Activated T-cell treated with anti-CD3 and anti-CD28 coated beads, Interleukin-2, amount 50 U/mL, for 24 hours (primary cell): ENCODE measurements around the gene PCMTD2.
A peak's percentile ranks its signal among the peaks of the same experiment; 100 is the strongest.
"Not testable (repeated sequence)": the region's sequence is repeated elsewhere in the genome, so short reads cannot be mapped to it uniquely, and the experiment has no call there.

Experiments
- DNase-seq: peaks from one replicate; pipeline ENCODE4 v3.0.0-alpha.2; 2020
- H3K27ac Mint-ChIP-seq: 2 replicates; pipeline ENCODE4 v1.8.0; 2020; ENCODE audit warnings: mild to moderate bottlenecking, mixed read lengths
- H3K27me3 Mint-ChIP-seq: 2 replicates; pipeline ENCODE4 v1.8.0; 2020; ENCODE audit warnings: mixed read lengths
- H3K36me3 Mint-ChIP-seq: 2 replicates; pipeline ENCODE4 v1.8.0; 2020; ENCODE audit warnings: low read depth, mixed read lengths
- H3K4me1 Mint-ChIP-seq: 2 replicates; pipeline ENCODE4 v1.8.0; 2020; ENCODE audit warnings: low read depth, mixed read lengths
- H3K4me3 Mint-ChIP-seq: 2 replicates; pipeline ENCODE4 v1.8.0; 2020; ENCODE audit warnings: mild to moderate bottlenecking, moderate library complexity, mixed read lengths
- H3K9me3 Mint-ChIP-seq: 2 replicates; pipeline ENCODE4 v1.8.0; 2020; ENCODE audit warnings: mixed read lengths

PCMTD2 gene

DNA sequence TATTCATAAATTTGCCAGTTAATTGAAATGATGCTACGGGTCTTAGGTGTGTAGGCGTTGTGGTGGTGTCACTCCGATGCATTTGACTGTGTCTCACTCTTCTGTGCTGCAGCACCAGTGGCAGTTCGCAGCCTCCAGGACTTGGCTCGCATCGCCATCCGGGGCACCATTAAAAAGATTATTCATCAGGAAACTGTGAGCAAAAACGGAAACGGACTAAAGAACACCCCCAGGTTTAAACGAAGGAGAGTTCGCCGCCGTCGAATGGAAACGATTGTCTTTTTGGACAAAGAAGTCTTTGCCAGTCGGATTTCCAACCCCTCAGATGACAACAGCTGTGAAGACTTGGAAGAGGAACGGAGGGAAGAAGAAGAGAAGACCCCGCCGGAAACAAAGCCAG is 17.6 kb downstream of the PCMTD2 start:
- Mint-ChIP-seq H3K4me3 (no peak overlapping the region), H3K4me1 (peaks cover 6% of the 10 kb centered on the region), H3K36me3 (peaks cover 65% of the 10 kb centered on the region), H3K9me3 (no peaks in the 10 kb centered on the region), H3K27ac (no peak overlapping the region), H3K27me3 (no peaks in the 10 kb centered on the region)
- no peak for DNase-seq

DNA sequence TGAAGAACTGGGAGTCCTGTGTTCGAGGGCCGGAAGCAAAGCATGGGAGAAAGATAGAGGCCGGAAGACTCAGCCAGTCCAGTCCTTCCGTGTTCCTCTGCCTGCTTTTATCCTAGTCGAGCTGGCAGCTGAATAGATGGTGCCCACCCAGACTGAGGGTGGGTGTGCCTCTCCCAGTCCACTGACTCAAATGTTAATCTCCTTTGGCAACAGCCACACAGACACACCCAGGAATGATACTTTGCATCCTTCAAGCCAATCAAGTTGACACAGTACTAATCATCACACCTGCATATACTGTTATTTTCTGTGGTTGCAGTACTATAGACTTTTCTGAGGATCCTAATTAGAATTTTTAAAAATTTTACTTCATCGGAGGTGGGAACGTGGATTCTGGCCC is 21.3 kb downstream of the PCMTD2 start:
- Mint-ChIP-seq H3K27ac (no peak overlapping the region), H3K9me3 (no peaks in the 10 kb centered on the region), H3K4me1 (peaks cover 5% of the 10 kb centered on the region), H3K36me3 (peaks cover 41% of the 10 kb centered on the region), H3K4me3 (no peak overlapping the region), H3K27me3 (no peaks in the 10 kb centered on the region)
- DNase-seq, result no peak

DNA sequence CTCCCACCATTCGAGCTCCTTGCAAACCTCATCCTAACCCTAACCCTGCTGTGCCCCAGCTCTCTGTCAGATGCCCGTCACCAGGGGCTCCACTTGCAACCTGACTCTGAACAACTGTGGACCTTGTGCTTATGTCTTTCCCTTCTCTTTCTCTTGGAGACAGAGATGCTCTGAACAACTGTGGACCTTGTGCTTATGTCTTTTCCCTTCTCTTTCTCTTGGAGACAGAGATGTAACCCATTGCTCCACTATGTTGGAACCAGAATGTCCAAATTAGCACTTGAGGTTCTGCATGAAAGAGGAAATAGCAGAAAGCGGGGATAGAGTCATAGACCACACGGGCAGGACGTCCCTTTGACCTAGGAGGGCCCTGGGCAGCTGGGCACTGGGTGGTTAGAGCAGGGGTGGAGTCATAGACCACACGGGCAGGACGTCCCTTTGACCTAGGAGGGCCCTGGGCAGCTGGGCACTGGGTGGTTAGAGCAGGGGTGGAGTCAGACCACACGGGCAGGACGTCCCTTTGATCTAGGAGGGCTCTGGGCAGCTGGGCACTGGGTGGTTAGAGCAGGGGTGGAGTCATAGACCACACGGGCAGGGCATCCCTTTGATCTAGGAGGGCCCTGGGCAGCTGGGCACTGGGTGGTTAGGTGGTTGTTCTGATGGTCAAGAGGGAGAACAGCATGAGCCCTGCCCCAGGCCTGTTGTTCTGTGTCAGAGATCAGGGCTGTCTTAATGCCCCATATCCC is 22.2 kb downstream of the PCMTD2 start:
- Mint-ChIP-seq H3K36me3 (peaks cover 36% of the 10 kb centered on the region), H3K27ac (no peak overlapping the region), H3K9me3 (no peaks in the 10 kb centered on the region), H3K4me3 (no peak overlapping the region), H3K4me1 (peaks cover 5% of the 10 kb centered on the region), H3K27me3 (no peaks in the 10 kb centered on the region)
- DNase-seq, result no peak

DNA sequence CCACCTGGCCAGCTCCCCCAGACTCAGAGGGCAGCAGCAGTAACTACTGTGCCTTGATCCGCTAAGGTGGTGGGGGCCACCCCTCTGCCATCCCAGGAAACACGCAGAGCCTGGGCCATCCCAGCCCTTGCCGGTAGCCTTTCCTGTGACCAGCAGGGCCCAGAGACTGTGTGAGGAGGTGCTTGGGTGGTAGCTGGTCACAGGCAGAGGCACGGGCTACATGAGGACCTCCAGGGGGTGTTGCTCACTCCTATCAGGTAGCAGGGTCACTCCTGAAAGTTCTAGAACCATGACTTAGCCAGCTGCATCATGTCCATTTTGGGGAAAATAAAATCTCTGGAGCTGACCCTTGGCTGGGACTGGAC is 22.8 kb downstream of the PCMTD2 start:
- Mint-ChIP-seq H3K27ac (no peak overlapping the region), H3K4me3 (no peak overlapping the region), H3K27me3 (no peaks in the 10 kb centered on the region), H3K9me3 (no peaks in the 10 kb centered on the region), H3K4me1 (peaks cover 5% of the 10 kb centered on the region), H3K36me3 (peaks cover 30% of the 10 kb centered on the region)
- no peak for DNase-seq

DNA sequence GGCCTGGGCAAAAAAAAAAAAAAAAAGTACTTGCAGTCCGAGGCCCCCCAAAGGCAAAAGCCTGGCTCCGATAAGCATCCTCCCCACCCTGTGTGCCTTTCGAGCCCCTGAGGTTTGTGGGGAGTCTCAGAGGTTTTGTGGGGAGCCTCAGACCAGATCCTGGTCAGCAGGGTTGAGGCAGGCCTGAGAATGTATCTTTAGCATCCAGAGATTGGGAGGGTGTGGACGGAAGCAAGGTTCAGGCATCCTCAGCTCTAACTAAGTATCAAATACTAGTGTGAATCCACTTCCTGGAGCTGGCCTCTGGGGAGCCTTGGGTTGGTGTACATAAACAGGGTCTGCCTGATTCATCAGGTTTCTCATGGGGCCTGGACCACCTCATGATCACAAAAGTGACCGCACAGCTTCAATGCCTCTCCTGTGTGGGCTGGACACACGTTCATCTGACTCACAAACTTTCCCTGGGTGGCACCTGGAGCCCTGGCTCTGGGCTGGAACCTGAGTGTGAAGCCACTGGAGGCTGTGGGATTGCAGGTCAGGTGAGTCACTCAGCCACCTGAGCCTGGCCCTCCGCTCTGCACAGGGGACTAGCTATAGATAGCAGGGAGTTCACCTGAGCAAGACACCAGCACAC is 24.4 kb downstream of the PCMTD2 start:
- DNase-seq, result no peak
- Mint-ChIP-seq H3K27ac (no peak overlapping the region), H3K4me1 (peaks cover 4% of the 10 kb centered on the region), H3K9me3 (no peaks in the 10 kb centered on the region), H3K4me3 (no peak overlapping the region), H3K27me3 (no peaks in the 10 kb centered on the region), H3K36me3 (peaks cover 16% of the 10 kb centered on the region)

DNA sequence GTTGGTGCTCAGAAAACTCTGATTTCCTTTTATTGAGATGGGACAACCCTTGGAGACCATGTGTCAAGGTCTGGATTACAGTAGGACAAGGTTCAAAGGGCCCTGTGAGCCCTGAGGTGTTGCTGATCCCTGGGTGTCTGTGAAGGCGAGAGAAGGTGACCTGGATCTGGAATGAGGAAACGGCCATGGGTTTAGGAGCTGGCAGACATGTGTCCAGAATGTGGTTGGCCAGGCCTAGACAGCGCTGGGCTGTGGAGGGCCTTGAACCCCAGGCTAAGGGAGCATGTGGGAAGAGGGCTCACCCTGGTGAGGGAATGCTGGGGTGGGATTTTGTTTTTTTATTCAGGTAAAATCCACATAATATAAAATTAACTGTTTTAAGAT is 24.9 kb downstream of the PCMTD2 start:
- no peaks in the 10 kb centered on the region for H3K27me3 Mint-ChIP-seq
- H3K4me1 Mint-ChIP-seq, result peaks cover 2% of the 10 kb centered on the region
- no peaks in the 10 kb centered on the region for H3K9me3 Mint-ChIP-seq
- no peak overlapping the region for H3K27ac Mint-ChIP-seq
- peaks cover 13% of the 10 kb centered on the region for H3K36me3 Mint-ChIP-seq
- H3K4me3 Mint-ChIP-seq, result no peak overlapping the region
- no peak for DNase-seq

DNA sequence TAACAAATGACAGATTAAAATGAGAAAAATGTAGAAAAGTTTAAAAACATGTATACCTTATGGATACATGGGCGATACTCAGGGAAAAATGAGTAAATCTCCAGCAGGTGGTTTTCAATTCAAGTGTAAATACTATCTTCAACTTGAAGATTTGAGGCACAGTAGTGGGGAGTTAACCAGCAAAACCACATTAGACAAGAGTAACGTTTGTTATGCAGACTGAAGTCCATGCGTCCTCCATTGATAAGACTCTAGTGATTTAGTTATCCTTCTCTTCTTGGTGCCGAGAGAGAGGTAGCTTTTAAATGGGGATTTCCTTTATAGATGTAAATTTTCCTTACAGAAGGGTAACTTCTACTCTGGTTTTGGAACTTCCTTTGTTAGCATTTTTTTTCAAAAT is 28.1 kb downstream of the PCMTD2 start:
- Mint-ChIP-seq H3K27ac (no peak overlapping the region), H3K4me1 (peaks cover 2% of the 10 kb centered on the region), H3K36me3 (no peaks in the 10 kb centered on the region), H3K27me3 (no peaks in the 10 kb centered on the region), H3K4me3 (no peak overlapping the region), H3K9me3 (no peaks in the 10 kb centered on the region)
- DNase-seq, result no peak

DNA sequence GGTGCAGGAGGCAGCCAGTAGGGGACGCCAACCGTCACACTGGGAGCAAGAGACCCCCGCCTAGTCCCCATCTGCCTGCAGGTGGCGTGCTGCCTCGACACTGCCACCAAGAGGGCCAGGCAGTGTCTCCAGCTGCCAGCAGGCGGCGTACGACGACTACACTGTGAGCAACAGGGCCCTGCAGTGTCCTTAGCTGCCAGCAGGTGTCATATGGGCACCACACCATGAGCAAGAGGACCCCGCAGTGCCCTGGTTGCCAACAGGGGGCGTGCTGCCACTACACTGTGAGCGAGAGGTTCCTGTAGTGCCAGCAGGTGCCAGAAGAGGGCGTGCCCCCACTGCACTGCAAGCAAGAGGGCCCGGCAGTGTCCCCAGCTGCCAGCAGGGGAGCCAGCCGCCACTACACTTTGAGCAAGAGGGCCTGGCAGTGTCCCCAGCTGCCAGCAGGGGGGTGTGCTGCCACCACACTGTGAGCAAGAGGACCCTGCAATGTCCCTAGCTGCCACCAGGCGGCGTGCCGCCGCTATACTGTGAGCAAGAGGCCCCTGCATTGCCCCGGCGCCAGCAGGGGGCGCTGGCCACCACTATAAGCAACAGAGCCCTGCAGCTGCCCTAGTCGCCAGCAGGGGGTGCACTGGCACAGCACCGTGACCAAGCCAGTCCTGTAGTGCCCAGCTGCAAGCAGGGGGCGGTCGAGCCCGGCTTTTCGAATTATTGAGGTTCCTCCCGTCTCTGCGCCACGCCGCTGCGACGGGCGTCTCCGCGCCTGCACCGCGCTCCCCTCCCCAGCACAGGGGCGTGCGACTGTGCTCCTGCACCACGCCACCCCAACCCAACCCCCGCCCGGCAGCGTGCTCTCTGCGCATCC is 30.3 kb downstream of the PCMTD2 start:
- H3K4me1 Mint-ChIP-seq, H3K27ac Mint-ChIP-seq, H3K36me3 Mint-ChIP-seq, H3K9me3 Mint-ChIP-seq, H3K4me3 Mint-ChIP-seq, H3K27me3 Mint-ChIP-seq: not testable (repeated sequence)
- peak; percentile 84 for DNase-seq

DNA sequence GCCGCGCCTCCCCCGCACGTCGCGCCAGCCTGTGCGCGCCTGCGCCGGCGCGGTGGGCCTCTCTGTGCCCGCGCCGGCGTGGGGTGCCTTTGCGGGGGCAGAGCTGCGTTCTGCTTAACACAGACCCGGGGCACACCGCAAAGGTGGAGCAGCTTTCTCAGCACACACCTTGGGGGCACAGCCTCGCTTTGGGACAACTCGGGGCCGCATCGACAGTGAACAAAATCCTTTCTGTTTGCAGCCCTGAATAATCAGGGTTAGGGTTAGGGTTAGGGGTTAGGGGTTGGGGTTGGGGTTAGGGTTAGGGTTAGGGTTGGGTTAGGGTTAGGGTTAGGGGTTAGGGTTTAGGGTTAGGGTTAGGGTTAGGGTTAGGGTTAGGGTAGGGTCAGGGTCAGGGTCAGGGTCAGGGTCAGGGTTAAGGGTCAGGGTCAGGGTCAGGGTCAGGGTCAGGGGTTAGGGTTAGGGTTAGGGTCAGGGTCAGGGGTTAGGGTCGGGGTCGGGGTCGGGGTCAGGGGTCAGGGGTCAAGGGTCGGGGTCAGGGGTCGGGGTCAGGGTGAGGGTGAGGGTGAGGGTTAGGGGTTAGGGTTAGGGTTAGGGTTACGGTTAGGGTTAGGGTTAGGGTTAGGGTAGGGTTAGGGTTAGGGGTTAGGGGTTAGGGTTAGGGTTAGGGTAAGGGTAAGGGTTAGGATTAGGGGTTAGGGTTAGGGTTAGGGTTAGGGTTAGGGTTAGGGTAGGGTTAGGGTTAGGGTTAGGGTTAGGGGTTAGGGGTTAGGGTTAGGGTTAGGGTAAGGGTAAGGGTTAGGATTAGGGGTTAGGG is 31.1 kb downstream of the PCMTD2 start:
- H3K27ac Mint-ChIP-seq, H3K36me3 Mint-ChIP-seq, H3K9me3 Mint-ChIP-seq, H3K4me3 Mint-ChIP-seq, H3K27me3 Mint-ChIP-seq, H3K4me1 Mint-ChIP-seq, DNase-seq: not testable (repeated sequence)

DNA sequence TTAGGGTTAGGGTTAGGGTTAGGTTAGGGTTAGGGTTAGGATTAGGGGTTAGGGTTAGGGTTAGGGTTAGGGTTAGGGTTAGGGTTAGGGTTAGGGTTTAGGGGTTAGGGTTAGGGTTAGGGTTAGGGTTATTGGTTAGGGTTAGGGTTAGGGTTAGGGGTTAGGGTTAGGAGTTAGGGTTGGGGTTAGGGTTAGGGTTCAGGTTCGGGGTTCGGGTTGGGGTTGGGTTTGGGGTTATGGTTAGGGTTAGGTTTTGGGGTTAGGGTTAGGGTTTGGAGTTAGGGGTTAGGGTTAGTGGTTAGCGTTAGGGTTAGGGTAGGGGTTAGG is 31.7 kb downstream of the PCMTD2 start:
- H3K4me3 Mint-ChIP-seq, H3K36me3 Mint-ChIP-seq, DNase-seq, H3K27me3 Mint-ChIP-seq, H3K4me1 Mint-ChIP-seq, H3K9me3 Mint-ChIP-seq, H3K27ac Mint-ChIP-seq: not testable (repeated sequence)

DNA sequence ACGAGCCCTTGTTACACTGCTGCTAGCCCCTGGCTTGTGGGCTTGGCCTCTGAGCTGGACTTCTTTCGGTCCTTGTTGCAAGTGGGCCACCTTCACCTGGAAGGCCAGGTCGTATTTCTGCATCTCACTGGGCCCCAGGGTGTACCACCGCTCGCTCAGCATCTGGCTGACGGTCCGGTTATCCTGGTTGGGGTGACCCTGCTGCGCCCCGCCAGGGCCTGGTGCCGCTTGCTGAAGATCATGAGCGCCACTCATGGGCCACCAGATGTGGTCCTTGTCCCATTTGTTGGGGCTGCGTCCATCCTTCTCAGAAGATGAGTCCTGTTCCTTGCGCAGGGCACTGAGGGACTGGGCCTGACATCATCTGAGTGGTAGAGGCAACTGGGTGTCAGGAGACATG is 36.6 kb downstream of the PCMTD2 start:
- not testable (repeated sequence) for H3K36me3 Mint-ChIP-seq, H3K27ac Mint-ChIP-seq, DNase-seq, H3K27me3 Mint-ChIP-seq, H3K9me3 Mint-ChIP-seq, H3K4me1 Mint-ChIP-seq, H3K4me3 Mint-ChIP-seq

DNA sequence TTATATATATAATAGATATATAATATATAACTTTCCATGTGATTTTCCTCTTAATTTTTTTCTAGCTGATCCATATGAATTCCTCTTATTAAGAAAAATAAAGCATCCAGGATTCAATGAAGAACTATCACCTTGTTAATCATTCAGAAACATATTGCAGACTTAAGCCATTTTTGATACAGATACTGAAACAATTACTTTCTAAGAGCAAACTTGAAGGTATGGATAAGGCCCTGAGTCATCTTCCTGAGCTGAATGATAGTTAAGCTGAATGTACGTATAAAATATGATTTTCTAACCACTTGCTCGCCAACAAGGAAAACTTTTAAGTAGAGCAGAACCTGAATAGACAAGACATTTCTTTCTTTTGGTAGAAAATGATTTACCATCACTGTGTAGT is 47.5 kb downstream of the PCMTD2 start:
- not testable (repeated sequence) for H3K9me3 Mint-ChIP-seq, H3K27me3 Mint-ChIP-seq, H3K36me3 Mint-ChIP-seq, H3K4me1 Mint-ChIP-seq, H3K27ac Mint-ChIP-seq, DNase-seq, H3K4me3 Mint-ChIP-seq

DNA sequence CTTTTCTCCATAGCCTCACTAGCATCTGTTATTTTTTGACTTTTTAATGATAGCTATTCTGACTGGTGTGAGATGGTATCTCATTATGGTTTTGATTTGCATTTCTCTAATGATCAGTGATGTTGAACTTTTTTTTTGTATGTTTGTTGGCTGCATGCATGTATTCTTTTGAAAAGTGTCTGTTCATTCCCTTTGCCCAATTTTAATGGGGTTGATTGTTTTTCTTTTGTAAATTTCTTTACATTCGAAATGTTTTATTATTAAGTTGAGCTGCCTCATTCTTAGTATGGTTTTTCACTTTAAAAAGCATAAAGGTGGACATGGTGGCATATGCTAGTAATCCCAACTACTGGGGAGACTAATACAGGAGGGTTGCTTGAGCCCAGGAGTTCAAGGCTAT is 58.2 kb downstream of the PCMTD2 start:
- H3K27me3 Mint-ChIP-seq, result peaks cover 28% of the 10 kb centered on the region
- not testable (repeated sequence) for H3K4me3 Mint-ChIP-seq, H3K9me3 Mint-ChIP-seq, H3K36me3 Mint-ChIP-seq, H3K27ac Mint-ChIP-seq, DNase-seq, H3K4me1 Mint-ChIP-seq

DNA sequence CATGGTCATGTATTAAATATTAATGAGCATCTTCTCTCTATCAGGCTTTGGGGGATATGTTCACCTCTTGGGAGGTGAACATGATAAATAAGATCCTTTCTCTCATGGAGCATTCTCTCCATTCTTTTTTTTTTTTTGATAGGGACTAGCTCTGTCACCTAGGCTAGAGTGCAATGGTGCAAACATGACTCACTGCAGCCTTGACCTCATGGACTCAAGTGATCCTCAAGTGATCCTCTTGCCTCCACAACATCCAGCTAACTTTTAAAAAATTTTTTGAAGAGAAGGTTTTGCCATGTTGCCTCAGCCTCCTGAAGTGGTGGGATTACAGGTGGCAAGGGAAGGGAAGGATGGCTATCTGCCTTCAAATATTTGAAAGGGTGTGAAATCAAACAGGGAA is 59.8 kb downstream of the PCMTD2 start:
- H3K36me3 Mint-ChIP-seq, H3K4me1 Mint-ChIP-seq, H3K9me3 Mint-ChIP-seq, H3K4me3 Mint-ChIP-seq, H3K27ac Mint-ChIP-seq, DNase-seq: not testable (repeated sequence)
- H3K27me3 Mint-ChIP-seq, result peaks cover 39% of the 10 kb centered on the region
